ENCODE data around the gene AKR1C1. TPM values are rescaled to one million over a fixed set of nuclear protein-coding genes. Genes with fewer than 3 reads are reported as not detected.
"Not testable (repeated sequence)": the region's sequence is repeated elsewhere in the genome, so short reads cannot be mapped to it uniquely, and the experiment has no call there.

AKR1C1 gene
- total RNA-seq, 1 donor from 2014 or later, result 3.7 TPM

GRCh38 chr10:5013385-5013784 is 50.2 kb downstream of the AKR1C1 start:
- no peak overlapping the region for H3K27ac Mint-ChIP-seq (ENCODE audit: unreplicated experiment)
- no peak overlapping the region for H3K4me3 Mint-ChIP-seq
- H3K27me3 Mint-ChIP-seq (ENCODE audit: low read depth), result no peaks in the 10 kb centered on the region
- H3K9me3 Mint-ChIP-seq, result no peaks in the 10 kb centered on the region
- no peak for DNase-seq (ENCODE audit: low read depth, low spot score)
- TF ChIP-seq CTCF (conservative IDR thresholded peaks at IDR 0.05), result no peak
- H3K4me1 Mint-ChIP-seq, result no peaks in the 10 kb centered on the region
- peaks cover 2% of the 10 kb centered on the region for H3K36me3 Mint-ChIP-seq (ENCODE audit: low read depth)

DNA sequence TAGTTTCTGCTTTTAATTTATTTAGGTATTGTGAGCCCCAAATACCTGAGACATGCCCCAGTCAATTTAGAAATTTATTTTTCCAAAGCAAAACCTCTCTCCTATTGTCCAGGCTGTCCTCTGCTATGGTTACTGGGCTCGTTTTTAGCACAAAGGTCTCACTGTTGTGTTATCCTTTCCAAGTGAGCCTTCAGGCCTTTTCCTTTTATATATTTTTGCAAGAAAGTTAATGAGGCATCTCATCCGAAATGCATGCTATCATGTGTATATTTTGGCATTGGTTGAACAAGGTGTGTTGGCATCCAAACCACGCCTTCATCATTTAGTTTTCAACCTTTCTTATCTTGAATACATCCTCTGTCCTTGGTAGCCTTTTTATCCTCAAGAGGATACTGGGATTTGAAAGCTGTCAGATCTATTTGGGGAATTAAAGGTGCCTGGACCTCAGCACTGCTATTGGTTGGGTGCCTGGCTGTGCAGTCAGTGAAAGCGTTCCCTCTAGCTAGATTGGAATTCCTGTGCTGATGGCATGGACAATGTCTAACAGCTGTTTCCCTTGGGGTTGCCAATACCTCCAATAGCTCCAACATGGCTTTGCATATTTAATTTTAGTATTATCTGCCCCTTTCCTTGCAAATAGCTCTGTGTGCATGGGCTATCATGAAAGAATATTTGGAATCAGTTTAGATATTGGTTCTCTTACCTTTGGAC is 51.1 kb downstream of the AKR1C1 start:
- H3K4me3 Mint-ChIP-seq; DNase-seq (ENCODE audit: low read depth, low spot score); H3K36me3 Mint-ChIP-seq (ENCODE audit: low read depth); H3K4me1 Mint-ChIP-seq; H3K27ac Mint-ChIP-seq (ENCODE audit: unreplicated experiment); H3K9me3 Mint-ChIP-seq; H3K27me3 Mint-ChIP-seq (ENCODE audit: low read depth): not testable (repeated sequence)

DNA sequence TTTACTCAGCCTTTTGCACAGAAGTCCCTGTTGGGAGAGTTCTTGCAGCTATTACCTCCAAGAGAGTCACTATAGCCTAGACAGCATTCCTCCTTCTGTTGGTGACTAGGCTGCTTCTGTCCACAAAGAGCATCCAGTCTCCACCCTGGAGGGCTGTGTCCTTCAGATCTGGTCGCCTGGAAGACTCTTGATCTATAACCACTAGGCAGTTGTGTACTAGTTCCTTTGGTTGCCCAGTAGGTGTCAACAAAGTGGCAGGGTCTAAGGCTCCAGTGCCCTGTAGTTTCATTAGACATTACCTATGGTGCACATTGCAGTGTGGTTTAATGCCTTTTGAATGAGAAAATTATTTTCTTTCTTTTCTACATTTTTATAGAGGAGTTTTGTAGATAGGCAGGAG is 51.7 kb downstream of the AKR1C1 start:
- no peak overlapping the region for H3K4me3 Mint-ChIP-seq
- peaks cover 2% of the 10 kb centered on the region for H3K36me3 Mint-ChIP-seq (ENCODE audit: low read depth)
- H3K27ac Mint-ChIP-seq (ENCODE audit: unreplicated experiment), result no peak overlapping the region
- H3K4me1 Mint-ChIP-seq, result no peaks in the 10 kb centered on the region
- no peak for DNase-seq (ENCODE audit: low read depth, low spot score)
- no peak for TF ChIP-seq CTCF (conservative IDR thresholded peaks at IDR 0.05)
- H3K9me3 Mint-ChIP-seq, result no peaks in the 10 kb centered on the region
- no peaks in the 10 kb centered on the region for H3K27me3 Mint-ChIP-seq (ENCODE audit: low read depth)

- no peak for TF ChIP-seq CTCF (conservative IDR thresholded peaks at IDR 0.05)
- H3K4me3 Mint-ChIP-seq, result no peak overlapping the region
- H3K27me3 Mint-ChIP-seq (ENCODE audit: low read depth), result no peaks in the 10 kb centered on the region
- no peaks in the 10 kb centered on the region for H3K4me1 Mint-ChIP-seq
- DNase-seq (ENCODE audit: low read depth, low spot score), result no peak
- no peak overlapping the region for H3K27ac Mint-ChIP-seq (ENCODE audit: unreplicated experiment)
- H3K9me3 Mint-ChIP-seq, result peaks cover 2% of the 10 kb centered on the region
- H3K36me3 Mint-ChIP-seq (ENCODE audit: low read depth), result peaks cover 2% of the 10 kb centered on the region
These were observed 54.9 kb downstream of the AKR1C1 start for GRCh38 chr10:5018134-5018533.

DNA sequence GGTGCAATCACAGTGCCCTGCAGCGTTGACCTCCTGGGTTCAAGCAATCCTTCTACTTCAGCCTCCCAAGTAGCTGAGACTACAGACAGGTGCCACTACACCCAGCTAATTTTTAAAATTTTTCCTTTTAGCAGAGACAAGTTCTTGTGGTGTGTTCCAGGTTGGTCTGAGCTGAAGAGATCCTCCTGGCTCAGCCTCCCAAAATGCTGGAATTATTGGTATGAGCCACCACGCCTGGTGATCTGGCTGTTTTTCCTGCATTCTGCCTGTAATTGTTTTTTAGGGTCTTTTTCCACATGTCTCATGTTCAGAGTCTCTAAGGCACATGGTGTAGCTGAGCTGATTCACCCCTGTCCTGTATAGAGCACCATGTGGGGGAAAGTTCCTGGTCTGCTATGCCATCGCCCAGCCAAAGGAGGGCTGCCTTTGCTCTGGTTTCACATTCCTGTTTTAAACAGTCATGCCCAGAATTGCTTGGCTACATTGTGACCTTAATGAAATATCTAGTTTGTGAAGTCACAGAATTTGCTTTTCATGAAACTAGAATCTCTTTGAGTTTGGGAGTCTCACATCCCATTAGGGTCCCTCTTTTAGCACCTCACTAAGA is 55.6 kb downstream of the AKR1C1 start:
- not testable (repeated sequence) for H3K9me3 Mint-ChIP-seq; DNase-seq (ENCODE audit: low read depth, low spot score); H3K4me1 Mint-ChIP-seq; H3K4me3 Mint-ChIP-seq; H3K27me3 Mint-ChIP-seq (ENCODE audit: low read depth); H3K36me3 Mint-ChIP-seq (ENCODE audit: low read depth); H3K27ac Mint-ChIP-seq (ENCODE audit: unreplicated experiment)

DNA sequence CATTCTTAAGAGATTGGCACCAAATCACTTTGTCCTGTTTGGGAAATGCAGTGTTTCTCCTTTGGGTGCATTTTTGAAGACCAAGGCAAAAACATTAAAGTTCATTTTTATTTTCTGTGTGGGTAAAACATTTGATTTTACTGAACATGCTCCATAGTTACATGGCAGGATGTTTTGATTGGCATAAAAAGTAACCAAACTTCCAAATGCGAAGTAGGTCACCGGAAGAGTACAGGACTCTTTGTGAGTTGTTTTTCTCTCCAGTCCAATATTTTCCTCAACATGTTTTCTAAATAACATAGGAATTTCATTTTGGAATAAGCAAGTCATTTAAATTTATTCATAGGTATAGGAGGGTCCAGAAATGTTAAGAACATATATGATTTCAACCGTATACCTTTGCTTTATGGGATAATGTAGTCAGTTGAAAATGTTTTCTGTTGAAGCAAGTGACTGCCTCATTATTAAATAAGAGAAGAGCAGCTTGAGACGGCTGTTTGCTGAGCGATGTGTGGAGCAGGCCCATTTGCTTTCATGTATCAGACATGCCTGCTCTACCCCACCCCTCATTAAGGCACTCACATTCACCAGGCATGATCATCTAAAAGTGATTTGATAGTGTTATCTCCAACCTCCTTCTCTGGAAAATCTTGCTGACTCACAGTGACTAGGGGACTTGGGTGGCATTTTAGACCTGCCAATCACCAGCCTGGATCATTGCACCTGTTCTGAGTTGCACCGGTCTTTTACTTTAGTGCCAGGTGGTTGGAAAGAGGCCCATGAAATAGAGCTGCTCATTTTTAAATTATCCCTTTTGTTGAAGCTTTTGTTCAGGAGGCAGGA is 56.8 kb downstream of the AKR1C1 start:
- H3K36me3 Mint-ChIP-seq (ENCODE audit: low read depth); H3K9me3 Mint-ChIP-seq; H3K27ac Mint-ChIP-seq (ENCODE audit: unreplicated experiment); H3K4me1 Mint-ChIP-seq; H3K4me3 Mint-ChIP-seq; H3K27me3 Mint-ChIP-seq (ENCODE audit: low read depth); DNase-seq (ENCODE audit: low read depth, low spot score): not testable (repeated sequence)

DNA sequence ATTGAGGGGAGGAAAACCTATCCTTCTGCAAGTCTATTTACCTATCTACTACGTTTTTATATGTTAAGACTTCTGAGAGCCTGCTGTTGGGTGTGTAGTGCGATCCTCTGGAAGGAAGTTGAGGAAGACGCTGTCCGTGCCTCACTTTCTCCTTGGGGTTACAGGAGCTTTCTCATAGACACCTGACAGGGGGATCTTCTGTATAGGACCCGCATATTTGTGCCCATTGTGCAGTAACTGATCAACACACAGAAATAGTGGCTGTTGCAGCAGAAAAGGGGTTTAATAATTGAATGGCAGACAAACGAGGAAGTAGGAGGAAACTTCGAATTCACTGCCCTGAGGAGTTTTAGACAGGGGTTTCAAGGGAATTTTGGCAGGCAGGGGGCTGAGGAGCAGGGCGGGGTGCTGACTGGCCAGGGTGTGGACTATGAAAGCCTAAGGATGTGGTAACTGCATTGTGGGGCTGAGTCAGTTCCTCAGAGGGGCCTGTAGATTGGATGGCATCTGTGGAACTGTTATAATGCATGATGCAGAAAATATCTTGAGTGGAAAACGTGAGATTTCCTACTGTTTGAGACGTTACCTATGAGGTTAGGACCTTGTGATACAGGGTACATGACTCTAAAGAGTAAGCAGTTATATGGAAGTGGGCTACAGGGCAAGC is 58.5 kb downstream of the AKR1C1 start:
- not testable (repeated sequence) for DNase-seq (ENCODE audit: low read depth, low spot score); H3K4me1 Mint-ChIP-seq; H3K27ac Mint-ChIP-seq (ENCODE audit: unreplicated experiment); H3K36me3 Mint-ChIP-seq (ENCODE audit: low read depth); H3K27me3 Mint-ChIP-seq (ENCODE audit: low read depth); H3K4me3 Mint-ChIP-seq
- peaks cover 13% of the 10 kb centered on the region for H3K9me3 Mint-ChIP-seq
